Fibroblast of villous mesenchyme (primary cell): ENCODE results near the gene ZNF570. TPM values are rescaled to one million over a fixed set of nuclear protein-coding genes. Genes with fewer than 3 reads are reported as not detected.

Experiments used
- DNase-seq: peaks from one replicate; pipeline ENCODE4 v3.0.0-alpha.2; 2010; ENCODE audit warnings: low read depth
- H3K4me3 ChIP-seq: 2 replicates; pipeline ENCODE4 v1.5.1; 2011; ENCODE audit warnings: low read depth, mild to moderate bottlenecking, low read length
- total RNA-seq: library from RNA; depleted of rRNA; stranded (reverse); fragments of >200 nt; gene quantifications from 2 replicates; pipeline ENCODE4 v1.2.3, GENCODE V29; 2012
- TF ChIP-seq, protein P1 (sequence below): IDR thresholded peaks from 2 replicates; pipeline ENCODE4 v1.5.1; 2012; ENCODE audit warnings: low read depth, mild to moderate bottlenecking, low read length; ENCODE audit not compliant: insufficient read depth

The ZNF570 gene
- total RNA-seq, 1 donor: 11.2 TPM

DNA sequence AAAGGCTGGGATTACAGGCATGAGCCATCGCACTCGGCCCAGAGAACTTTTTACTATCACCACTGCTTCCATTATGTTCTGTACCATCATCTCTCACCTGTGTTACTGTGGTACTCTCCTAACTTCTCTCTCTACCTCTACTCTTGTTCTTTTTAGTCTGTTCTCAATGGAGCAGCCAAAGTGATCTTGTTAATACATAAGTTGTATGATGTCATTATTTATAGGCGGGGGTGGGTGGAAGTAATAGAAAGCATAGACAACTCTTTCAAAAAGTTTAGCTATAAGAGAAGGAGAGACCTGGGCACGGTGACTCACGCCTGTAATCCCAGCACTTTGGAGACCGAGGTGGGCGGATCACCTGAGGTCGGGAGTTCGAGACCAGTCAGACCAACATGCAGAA lies 3.0 kb downstream of the ZNF570 start:
- no peak overlapping the region for H3K4me3 ChIP-seq
- TF ChIP-seq, protein P1, sequence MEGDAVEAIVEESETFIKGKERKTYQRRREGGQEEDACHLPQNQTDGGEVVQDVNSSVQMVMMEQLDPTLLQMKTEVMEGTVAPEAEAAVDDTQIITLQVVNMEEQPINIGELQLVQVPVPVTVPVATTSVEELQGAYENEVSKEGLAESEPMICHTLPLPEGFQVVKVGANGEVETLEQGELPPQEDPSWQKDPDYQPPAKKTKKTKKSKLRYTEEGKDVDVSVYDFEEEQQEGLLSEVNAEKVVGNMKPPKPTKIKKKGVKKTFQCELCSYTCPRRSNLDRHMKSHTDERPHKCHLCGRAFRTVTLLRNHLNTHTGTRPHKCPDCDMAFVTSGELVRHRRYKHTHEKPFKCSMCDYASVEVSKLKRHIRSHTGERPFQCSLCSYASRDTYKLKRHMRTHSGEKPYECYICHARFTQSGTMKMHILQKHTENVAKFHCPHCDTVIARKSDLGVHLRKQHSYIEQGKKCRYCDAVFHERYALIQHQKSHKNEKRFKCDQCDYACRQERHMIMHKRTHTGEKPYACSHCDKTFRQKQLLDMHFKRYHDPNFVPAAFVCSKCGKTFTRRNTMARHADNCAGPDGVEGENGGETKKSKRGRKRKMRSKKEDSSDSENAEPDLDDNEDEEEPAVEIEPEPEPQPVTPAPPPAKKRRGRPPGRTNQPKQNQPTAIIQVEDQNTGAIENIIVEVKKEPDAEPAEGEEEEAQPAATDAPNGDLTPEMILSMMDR: no peak
- no peak for DNase-seq

DNA sequence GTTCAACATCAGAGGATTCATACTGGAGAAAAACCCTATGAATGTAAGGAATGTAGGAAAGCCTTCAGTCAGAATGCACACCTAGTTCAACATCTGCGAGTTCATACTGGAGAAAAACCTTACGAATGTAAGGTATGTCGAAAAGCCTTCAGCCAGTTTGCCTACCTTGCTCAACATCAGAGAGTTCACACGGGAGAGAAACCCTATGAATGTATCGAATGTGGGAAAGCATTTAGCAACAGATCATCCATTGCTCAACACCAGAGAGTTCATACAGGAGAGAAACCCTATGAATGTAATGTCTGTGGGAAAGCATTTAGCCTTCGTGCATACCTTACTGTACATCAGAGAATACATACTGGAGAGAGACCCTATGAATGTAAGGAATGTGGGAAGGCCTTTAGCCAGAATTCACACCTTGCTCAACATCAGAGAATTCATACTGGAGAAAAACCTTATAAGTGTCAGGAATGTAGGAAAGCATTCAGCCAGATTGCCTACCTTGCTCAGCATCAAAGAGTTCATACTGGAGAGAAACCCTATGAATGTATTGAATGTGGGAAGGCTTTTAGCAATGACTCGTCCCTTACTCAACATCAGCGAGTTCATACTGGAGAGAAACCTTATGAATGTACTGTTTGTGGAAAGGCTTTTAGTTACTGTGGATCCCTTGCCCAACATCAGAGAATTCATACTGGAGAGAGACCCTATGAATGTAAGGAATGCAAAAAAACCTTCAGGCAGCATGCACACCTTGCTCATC lies 15.4 kb downstream of the ZNF570 start:
- TF ChIP-seq, protein P1: no peak
- H3K4me3 ChIP-seq: no peak overlapping the region
- DNase-seq: no peak

DNA sequence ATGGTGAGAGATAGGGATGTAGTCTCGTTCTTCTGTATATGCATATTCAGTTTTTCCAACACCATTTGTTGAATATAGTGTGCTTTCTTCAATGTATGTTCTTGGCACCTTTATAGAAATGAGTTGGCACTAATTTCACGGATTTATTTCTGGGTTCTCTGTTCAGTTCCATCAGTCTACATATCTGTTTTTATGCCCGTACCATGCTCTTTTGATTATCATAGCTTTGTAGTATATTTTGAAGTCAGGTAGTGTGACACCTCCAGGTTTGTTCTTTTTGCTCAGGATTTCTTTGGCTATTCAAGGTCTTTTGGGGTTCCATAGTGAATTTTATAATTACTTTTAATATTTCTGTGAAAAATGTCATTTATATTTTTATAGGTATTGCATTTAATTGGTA lies 23.1 kb downstream of the ZNF570 start:
- H3K4me3 ChIP-seq: no peak overlapping the region
- TF ChIP-seq, protein P1: no peak
- no peak for DNase-seq

DNA sequence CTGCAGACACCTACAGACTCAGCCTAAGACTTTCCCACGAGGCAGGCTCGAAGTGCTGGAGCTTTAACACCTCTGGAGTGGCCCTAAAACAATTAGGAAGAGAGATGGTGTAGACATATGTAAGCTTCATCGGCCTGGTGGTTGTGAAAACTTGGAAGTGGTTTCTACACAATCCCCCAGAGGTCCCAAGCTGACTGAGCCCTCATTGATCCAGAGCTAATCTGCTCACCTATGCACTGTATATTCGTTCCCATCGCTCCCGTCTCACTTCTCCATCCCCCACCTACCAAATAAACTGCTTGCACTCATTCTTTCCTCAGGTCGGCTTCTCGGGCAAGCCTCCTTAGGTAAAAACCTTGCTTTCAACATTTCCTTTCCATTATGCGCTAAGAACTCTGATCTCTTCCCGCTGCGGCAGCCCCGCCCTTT lies 36.8 kb downstream of the ZNF570 start:
- TF ChIP-seq, protein P1: no peak
- peak overlapping the region; percentile 70 for H3K4me3 ChIP-seq
- no peak for DNase-seq

DNA sequence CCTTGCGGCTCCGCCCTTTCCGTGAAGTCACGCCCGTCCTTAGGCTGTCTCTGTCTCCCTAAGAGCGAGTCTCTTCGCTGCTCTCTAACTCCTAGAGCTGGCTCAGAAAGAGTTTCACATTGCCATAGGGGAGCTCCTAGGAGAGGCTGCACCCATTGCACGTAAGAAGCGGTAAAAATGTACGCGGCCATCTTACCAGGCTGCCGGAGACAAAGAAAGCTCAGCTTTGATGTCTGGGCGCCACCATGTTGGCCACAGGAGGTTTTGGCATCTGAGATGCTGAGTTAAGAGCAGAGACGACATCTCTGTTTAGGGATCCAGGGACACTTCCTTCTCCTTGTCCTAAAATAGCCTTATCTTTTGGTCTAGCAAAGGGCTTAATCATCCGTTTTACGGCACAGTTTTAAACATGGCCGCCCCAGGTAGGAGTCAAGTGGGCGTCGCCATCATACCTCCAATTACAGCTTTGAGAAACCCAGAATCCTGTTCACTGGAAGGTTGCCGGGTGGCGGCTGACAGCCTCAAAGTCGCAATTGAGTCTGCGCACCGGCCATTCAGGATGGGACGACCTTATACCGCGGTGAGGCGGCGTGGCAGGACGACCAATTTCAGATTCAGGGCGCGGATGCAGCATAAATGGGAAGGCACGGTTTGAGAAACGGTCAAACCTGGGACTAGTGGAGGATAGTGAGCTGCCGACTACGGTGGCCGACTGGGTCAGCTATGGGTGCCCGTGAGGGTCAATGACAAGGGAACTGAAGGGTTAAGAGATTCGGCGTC lies 37.4 kb downstream of the ZNF570 start, which contains the start of gene ZNF793:
Gene ZNF793, plus strand, starts transcription at position 553 of the 780 bp plus-strand sequence. CDS start 16,501 bp downstream, outside the sequence.
- DNase-seq: peak; percentile 60
- TF ChIP-seq, protein P1: no peak
- peak within 1 kb of the TSS; percentile 70 for H3K4me3 ChIP-seq

DNA sequence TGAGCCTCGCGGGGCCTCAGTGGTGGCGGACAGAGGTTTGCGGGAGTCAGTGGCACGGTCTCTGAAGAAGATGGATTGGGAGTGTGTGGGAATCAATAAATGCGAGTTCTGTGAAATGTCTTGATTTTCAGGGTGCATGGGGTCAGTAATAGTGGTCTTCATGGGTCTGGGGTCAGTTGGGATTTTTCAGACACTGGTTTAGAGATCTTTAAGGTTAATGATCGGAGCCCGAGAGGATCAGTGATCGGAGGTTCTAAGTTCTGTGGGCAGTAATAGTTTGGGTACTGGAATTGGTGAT lies 38.0 kb downstream of the ZNF570 start:
- peak overlapping the region; percentile 70 for H3K4me3 ChIP-seq
- TF ChIP-seq, protein P1: no peak
- DNase-seq: no peak
